DOHH2 (cell line): ENCODE data around the gene ADGRL3.

Experiments
- H3F3A ChIP-seq: fragments of 200-600 bp; sonication (generic), shearing (Covaris generic); 2 replicates; pipeline ENCODE4 v1.6.0; 2016; ENCODE audit warnings: antibody characterized with exemption, mild to moderate bottlenecking; ENCODE audit not compliant: control insufficient read depth, insufficient read depth
- H3K27ac ChIP-seq: fragments of 200-600 bp; sonication (generic); 2 replicates; pipeline ENCODE4 v1.5.1; 2014; ENCODE audit warnings: low read depth, mild to moderate bottlenecking, low read length, moderate library complexity
- H3K27me3 ChIP-seq: fragments of 200-600 bp; sonication (generic); 2 replicates; pipeline ENCODE4 v1.6.1; 2014; ENCODE audit warnings: mild to moderate bottlenecking, low read length, mixed read lengths; ENCODE audit not compliant: control insufficient read depth
- H3K36me3 ChIP-seq: fragments of 200-600 bp; sonication (generic); 2 replicates; pipeline ENCODE4 v1.6.1; 2014; ENCODE audit warnings: mild to moderate bottlenecking, low read length, moderate library complexity, mixed read lengths; ENCODE audit not compliant: control insufficient read depth
- H3K4me1 ChIP-seq: fragments of 200-600 bp; sonication (generic); 2 replicates; pipeline ENCODE4 v1.6.1; 2014; ENCODE audit warnings: mild to moderate bottlenecking, low read length, mixed read lengths; ENCODE audit not compliant: control insufficient read depth
- H3K4me2 ChIP-seq: fragments of 200-600 bp; sonication (generic); 2 replicates; pipeline ENCODE4 v1.6.0; 2014; ENCODE audit warnings: mild to moderate bottlenecking, low read length, moderate library complexity
- H3K4me3 ChIP-seq: fragments of 200-600 bp; sonication (generic); 2 replicates; pipeline ENCODE4 v1.5.1; 2014; ENCODE audit warnings: mild to moderate bottlenecking, low read length, mixed read lengths
- H3K79me2 ChIP-seq: fragments of 200-600 bp; sonication (generic); 2 replicates; pipeline ENCODE4 v1.6.1; 2014; ENCODE audit warnings: mild to moderate bottlenecking, low read length, mixed read lengths; ENCODE audit not compliant: control insufficient read depth
- H3K9me2 ChIP-seq: fragments of 200-600 bp; sonication (generic); replicated peaks from 2 replicates; pipeline ENCODE4 v1.6.1; 2014; ENCODE audit warnings: mild to moderate bottlenecking, low read length, mixed read lengths; ENCODE audit not compliant: control insufficient read depth
- H3K9me3 ChIP-seq: fragments of 200-600 bp; sonication (generic); 2 replicates; pipeline ENCODE4 v1.6.1; 2014; ENCODE audit warnings: antibody characterized with exemption, low read length, mixed read lengths; ENCODE audit not compliant: control insufficient read depth, insufficient read depth
- H4K20me1 ChIP-seq: fragments of 200-600 bp; sonication (generic); 2 replicates; pipeline ENCODE4 v1.6.0; 2014; ENCODE audit warnings: low read depth, mild to moderate bottlenecking, antibody characterized with exemption, low read length, moderate library complexity; ENCODE audit not compliant: control insufficient read depth, insufficient read depth
- CTCF ChIP-seq: fragments of 200-600 bp; sonication (generic); IDR thresholded peaks from one replicate; pipeline ENCODE4 v1.5.1; 2014; ENCODE audit warnings: antibody characterized with exemption, mild to moderate bottlenecking, low read depth, low read length; ENCODE audit not compliant: poor library complexity, severe bottlenecking
- EZH2phosphoT487 ChIP-seq: fragments of 200-600 bp; sonication (generic); IDR thresholded peaks from 2 replicates; pipeline ENCODE4 v1.6.1; 2017; ENCODE audit warnings: borderline replicate concordance, mild to moderate bottlenecking, antibody characterized with exemption, low read length, moderate library complexity, mixed read lengths

ADGRL3 gene

DNA sequence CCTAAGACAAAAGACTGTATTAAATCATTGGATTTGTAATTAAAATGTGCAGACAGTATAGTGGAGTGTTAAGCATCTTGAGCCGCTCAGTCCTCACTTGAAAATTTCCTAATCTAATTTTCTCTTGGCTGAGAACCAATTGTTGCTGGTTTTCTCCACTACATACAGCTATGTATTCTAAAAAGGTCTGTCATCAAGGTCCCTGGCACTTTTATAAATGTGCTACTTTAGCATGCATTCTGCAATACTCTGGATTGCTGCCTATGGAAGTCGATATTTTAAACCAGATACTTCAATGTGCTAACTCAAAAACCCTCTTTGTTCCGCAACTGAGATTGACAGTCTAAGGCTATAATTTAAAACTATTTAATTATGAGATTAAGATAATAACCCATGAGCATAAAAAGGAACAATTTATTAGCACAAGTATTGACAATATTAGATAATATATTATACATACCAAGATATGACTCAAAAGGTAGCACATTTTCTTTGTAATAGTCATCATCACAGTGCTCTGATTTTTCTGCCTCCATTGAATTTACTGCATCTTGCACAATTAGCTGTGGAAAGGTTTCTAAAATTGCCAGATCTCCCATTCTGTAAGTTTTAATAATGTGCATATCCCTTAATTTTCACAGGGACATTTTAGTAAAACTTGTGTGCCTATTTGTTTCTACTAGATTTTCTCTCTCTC is 815.1 kb downstream of the ADGRL3 start:
- Histone ChIP-seq H4K20me1 (no peaks in the 10 kb centered on the region), H3K27me3 (no peaks in the 10 kb centered on the region), H3F3A (no peaks in the 10 kb centered on the region), H3K9me2 (no peaks in the 10 kb centered on the region), H3K27ac (no peak overlapping the region), H3K4me2 (no peak overlapping the region), H3K79me2 (no peaks in the 10 kb centered on the region), H3K4me3 (no peak overlapping the region), H3K9me3 (peaks cover 2% of the 10 kb centered on the region; the same call in 1 of the 2 replicates), H3K4me1 (no peaks in the 10 kb centered on the region), H3K36me3 (no peaks in the 10 kb centered on the region)
- TF ChIP-seq EZH2phosphoT487, result no peak
- TF ChIP-seq CTCF, result no peak

DNA sequence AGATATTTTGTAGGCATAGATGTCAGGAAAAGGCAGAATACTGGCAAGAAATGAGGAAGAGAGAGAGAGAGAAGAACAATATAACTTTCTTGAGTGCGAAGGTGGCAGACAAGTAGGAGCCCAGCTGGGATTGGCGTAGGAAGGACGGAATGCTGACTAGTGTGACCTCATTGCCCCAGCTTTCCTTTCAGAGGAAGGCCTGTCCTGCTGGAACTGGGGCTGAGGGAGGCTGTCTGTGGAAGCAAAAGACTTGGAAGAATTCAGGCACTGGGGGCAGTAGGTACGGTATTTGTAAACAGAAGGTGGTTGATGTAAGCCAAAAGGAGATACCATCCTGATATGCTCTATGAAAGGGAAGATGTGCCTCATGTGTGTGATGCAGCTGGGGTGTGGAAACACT is 818.4 kb downstream of the ADGRL3 start:
- Histone ChIP-seq H3K27ac (no peak overlapping the region), H3K4me1 (no peaks in the 10 kb centered on the region), H3K79me2 (no peaks in the 10 kb centered on the region), H3K4me3 (no peak overlapping the region), H4K20me1 (no peaks in the 10 kb centered on the region), H3K27me3 (no peaks in the 10 kb centered on the region), H3K9me2 (no peaks in the 10 kb centered on the region), H3K4me2 (no peak overlapping the region), H3F3A (no peaks in the 10 kb centered on the region), H3K36me3 (no peaks in the 10 kb centered on the region), H3K9me3 (peaks cover 2% of the 10 kb centered on the region; the same call in 1 of the 2 replicates)
- TF ChIP-seq CTCF (no peak), EZH2phosphoT487 (no peak)

DNA sequence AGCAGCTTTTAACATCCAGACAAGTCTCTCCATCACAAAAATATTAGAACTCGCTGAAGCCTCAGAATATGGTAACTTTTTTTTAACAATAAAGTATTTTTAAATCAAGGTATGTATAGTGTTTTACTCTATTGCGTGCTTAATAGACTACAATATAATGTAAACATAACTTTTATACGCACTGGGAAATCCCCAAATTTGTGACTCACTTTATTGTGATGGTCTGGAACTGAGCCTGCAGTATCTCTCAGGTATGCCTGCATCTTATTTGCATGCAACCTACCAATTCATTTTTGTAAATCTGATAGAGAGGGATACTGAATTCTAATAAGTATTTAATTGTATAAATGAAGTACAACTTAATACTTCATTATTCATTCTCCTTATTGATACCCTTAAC is 823.5 kb downstream of the ADGRL3 start:
- Histone ChIP-seq H3K27me3 (no peaks in the 10 kb centered on the region), H3K4me1 (no peaks in the 10 kb centered on the region), H3K36me3 (no peaks in the 10 kb centered on the region), H3F3A (no peaks in the 10 kb centered on the region), H4K20me1 (no peaks in the 10 kb centered on the region), H3K9me3 (peaks cover under 1% of the 10 kb centered on the region; the same call in 1 of the 2 replicates), H3K4me2 (no peak overlapping the region), H3K9me2 (no peaks in the 10 kb centered on the region), H3K79me2 (no peaks in the 10 kb centered on the region), H3K4me3 (no peak overlapping the region), H3K27ac (no peak overlapping the region)
- TF ChIP-seq CTCF, result no peak
- no peak for TF ChIP-seq EZH2phosphoT487
